Keratinocyte (primary cell): Measurements from ENCODE around the gene APH1B. TPM values are rescaled to one million over a fixed set of nuclear protein-coding genes. Genes with fewer than 3 reads are reported as not detected.

Source experiments
- DNase-seq: peaks from one replicate; pipeline ENCODE4 v3.0.0-alpha.2; 2011; ENCODE audit warnings: low read depth, missing footprints, low spot score
- FAIRE-seq: peaks from 2 replicates; lab custom pipeline; 2011; peaks lifted over from hg19 to GRCh38; lab: Jason Lieb, UNC
- H2AFZ ChIP-seq: 2 replicates; pipeline ENCODE4 v1.6.0; 2012; ENCODE audit warnings: low read length, control low read depth, inconsistent platforms; ENCODE audit not compliant: control insufficient read depth
- H3K27ac ChIP-seq: 2 replicates; pipeline ENCODE4 v1.5.1; 2011; ENCODE audit warnings: low read length; ENCODE audit not compliant: control insufficient read depth, insufficient read depth
- H3K27me3 ChIP-seq: 3 replicates; pipeline ENCODE4 v1.6.0; 2011; ENCODE audit warnings: low read length; ENCODE audit not compliant: control insufficient read depth, insufficient read depth; ENCODE audit errors: extremely low read depth
- H3K36me3 ChIP-seq, 2 experiments: 2 replicates in 1 of 2; 3 replicates in 1 of 2; pipeline ENCODE4 v1.5.1; 2011; ENCODE audit warnings: low read length in 2 of 2, mild to moderate bottlenecking in 1 of 2; ENCODE audit not compliant: control insufficient read depth in 2 of 2, insufficient read depth in 2 of 2; ENCODE audit errors: extremely low read depth in 1 of 2
- H3K4me1 ChIP-seq: 3 replicates; pipeline ENCODE4 v1.5.1; 2011; ENCODE audit warnings: low read length; ENCODE audit not compliant: control insufficient read depth, insufficient read depth; ENCODE audit errors: extremely low read depth
- H3K4me2 ChIP-seq: 3 replicates; pipeline ENCODE4 v1.6.0; 2011; ENCODE audit warnings: low read depth, low read length; ENCODE audit not compliant: control insufficient read depth, insufficient read depth; ENCODE audit errors: extremely low read depth
- H3K4me3 ChIP-seq, 3 experiments: fragments of 200-600 bp in 1 of 3; sonication (generic) in 1 of 3; 2 replicates in 2 of 3; 3 replicates in 1 of 3; pipeline ENCODE4 v1.5.1; 2011 to 2016; ENCODE audit warnings: low read length in 3 of 3, mild to moderate bottlenecking in 3 of 3, control low read depth in 2 of 3, inconsistent platforms in 1 of 3, low read depth in 1 of 3, mixed read lengths in 1 of 3, mixed run types in 1 of 3, moderate library complexity in 1 of 3; ENCODE audit not compliant: control insufficient read depth in 2 of 3, insufficient read depth in 2 of 3; ENCODE audit errors: extremely low read depth in 1 of 3
- H3K79me2 ChIP-seq: 2 replicates; pipeline ENCODE4 v1.6.0; 2012; ENCODE audit warnings: low read length; ENCODE audit not compliant: control insufficient read depth, insufficient read depth
- H3K9ac ChIP-seq: 3 replicates; pipeline ENCODE4 v1.6.0; 2011; ENCODE audit warnings: low read length; ENCODE audit not compliant: control insufficient read depth, insufficient read depth; ENCODE audit errors: extremely low read depth
- H3K9me1 ChIP-seq: 3 replicates; pipeline ENCODE4 v1.6.0; 2011; ENCODE audit warnings: low read length; ENCODE audit not compliant: control insufficient read depth, insufficient read depth; ENCODE audit errors: extremely low read depth
- H3K9me3 ChIP-seq: 2 replicates; pipeline ENCODE4 v1.5.1; 2012; ENCODE audit warnings: low read depth, low read length; ENCODE audit not compliant: control insufficient read depth
- H4K20me1 ChIP-seq: 3 replicates; pipeline ENCODE4 v1.6.0; 2011; ENCODE audit warnings: low read length; ENCODE audit not compliant: control insufficient read depth, insufficient read depth; ENCODE audit errors: extremely low read depth
- CTCF ChIP-seq, 3 experiments: IDR thresholded peaks in 1 of 3; conservative IDR thresholded peaks in 1 of 3; optimal IDR thresholded peaks in 1 of 3; 2 replicates in 2 of 3; 3 replicates in 1 of 3; pipeline versions ENCODE3 to v1.5.1; 2011; ENCODE audit warnings: low read length in 3 of 3, mild to moderate bottlenecking in 3 of 3, moderate library complexity in 2 of 3, control low read depth in 1 of 3, inconsistent platforms in 1 of 3; ENCODE audit not compliant: insufficient read depth in 2 of 3; ENCODE audit errors: extremely low read depth in 1 of 3
- EZH2 ChIP-seq: IDR thresholded peaks from one replicate; pipeline ENCODE4 v1.6.1; 2012; ENCODE audit warnings: inconsistent platforms, mild to moderate bottlenecking, low read length, moderate library complexity
- dilution Hi-C: fragments of 300-500 bp; cut with MboI; formaldehyde crosslinking; loops from one replicate; pipeline ENCODE4 v1.7.0; 2020; ENCODE audit warnings: low sequenced_read_pairs; ENCODE audit not compliant: extremely low pct_ligation_motif_present
- polyA minus RNA-seq, 3 experiments: library from RNA; depleted of rRNA, polyadenylated mRNA; stranded (reverse); fragments of >200 nt; gene quantifications; 1 replicate in 1 of 3; 2 replicates in 1 of 3; 3 replicates in 1 of 3; pipeline ENCODE4 v1.2.3, GENCODE V29; 2011
- polyA plus RNA-seq, 5 experiments: library from polyadenylated mRNA; depleted of rRNA in 3 of 5; stranded (reverse) in 3 of 5; stranded (forward) in 1 of 5; unstranded in 1 of 5; fragments of >200 nt; gene quantifications; 1 replicate in 1 of 5; 2 replicates in 3 of 5; 3 replicates in 1 of 5; pipeline versions ENCODE4 v1.2.1 to v1.2.3, GENCODE V29; 2011 to 2012; ENCODE audit warnings: missing spikeins in 2 of 5, low read depth in 1 of 5, low replicate concordance in 1 of 5

Gene APH1B
- polyA plus RNA-seq (4.6 to 7.7 TPM (median 7.0 TPM) in 3 replicates), polyA minus RNA-seq (4.9 to 9.7 TPM (median 8.8 TPM) in 3 replicates)
- polyA plus RNA-seq (2011; ENCODE audit: low read depth), result 1.4 TPM
- 3.8 and 6.4 TPM in 2 replicates for polyA plus RNA-seq (2011; cell fraction: cytosol; rRNA removed)
- polyA plus RNA-seq (2011; cell fraction: nucleus; rRNA removed), result 11.2 and 11.8 TPM in 2 replicates
- 3.7 and 5.2 TPM in 2 replicates for polyA plus RNA-seq (2012; ENCODE audit: low replicate concordance)
- 3.5 TPM for polyA minus RNA-seq (2011; cell fraction: cytosol; rRNA and poly(A)+ RNA removed)
- polyA minus RNA-seq (2011; cell fraction: nucleus; rRNA and poly(A)+ RNA removed), result 9.9 and 14.8 TPM in 2 replicates

GRCh38 chr15:63277038-63277892, at the start of gene APH1B:
Gene APH1B, plus strand, starts transcription at chr15:63277605. Its CDS starts 19 bp downstream, at chr15:63277624.
- Histone ChIP-seq H4K20me1 (no peaks in the 10 kb centered on the region), H3K9me3 (no peaks in the 10 kb centered on the region), H3K4me2 (peak within 1 kb of the TSS; percentile 91), H3K79me2 (no peaks in the 10 kb centered on the region), H3K36me3 (no peaks in the 10 kb centered on the region), H3K4me3 (peak within 1 kb of the TSS; percentile 59 to 81 (median 80)), H3K9me1 (no peaks in the 10 kb centered on the region), H3K4me1 (peaks cover 3% of the 10 kb centered on the region), H3K9ac (peak within 1 kb of the TSS; percentile 82), H3K27me3 (no peaks in the 10 kb centered on the region), H2AFZ (peak within 1 kb of the TSS; percentile 84), H3K27ac (peak within 1 kb of the TSS; percentile 54)
- FAIRE-seq (no peak), DNase-seq (peak; percentile 25)
- no peak for TF ChIP-seq EZH2
- no peak for TF ChIP-seq CTCF (optimal IDR thresholded peaks at IDR 0.05 in 1 of 3, IDR thresholded peaks at IDR 0.05 in 1 of 3, conservative IDR thresholded peaks at IDR 0.05 in 1 of 3; ENCODE audit: extremely low read depth in 1 of 3, insufficient read depth in 2 of 3, low read length in 3 of 3)
- dilution Hi-C loops, result no loop called here

GRCh38 chr15:63227689-63228088, 49.7 kb upstream of the APH1B start:
- TF ChIP-seq CTCF (optimal IDR thresholded peaks at IDR 0.05 in 1 of 3, IDR thresholded peaks at IDR 0.05 in 1 of 3, conservative IDR thresholded peaks at IDR 0.05 in 1 of 3; ENCODE audit: extremely low read depth in 1 of 3, insufficient read depth in 2 of 3, low read length in 3 of 3) (no peak), EZH2 (no peak)
- H3K4me1 ChIP-seq, result peaks cover 4% of the 10 kb centered on the region
- peaks cover 2% of the 10 kb centered on the region for H3K79me2 ChIP-seq
- H3K4me2 ChIP-seq, result no peak overlapping the region
- no peak for DNase-seq
- no peak for FAIRE-seq
- no peak overlapping the region for H3K27ac ChIP-seq
- no peaks in the 10 kb centered on the region for H3K9me1 ChIP-seq
- no peak overlapping the region for H3K9ac ChIP-seq
- H3K9me3 ChIP-seq, result no peaks in the 10 kb centered on the region
- H3K27me3 ChIP-seq, result no peaks in the 10 kb centered on the region
- no peak overlapping the region for H2AFZ ChIP-seq
- peaks cover 0 to 3% of the 10 kb centered on the region in 2 experiments for H3K36me3 ChIP-seq
- dilution Hi-C loops, result no loop called here
- no peak overlapping the region for H3K4me3 ChIP-seq
- H4K20me1 ChIP-seq, result no peaks in the 10 kb centered on the region
